Kidney tubule cell (primary cell): Measurements from ENCODE around the gene CREB3L1.

Experiments used
- DNase-seq: peaks from one replicate; pipeline ENCODE4 v3.0.0-alpha.2; 2018; ENCODE audit warnings: low spot score

The CREB3L1 gene

DNA sequence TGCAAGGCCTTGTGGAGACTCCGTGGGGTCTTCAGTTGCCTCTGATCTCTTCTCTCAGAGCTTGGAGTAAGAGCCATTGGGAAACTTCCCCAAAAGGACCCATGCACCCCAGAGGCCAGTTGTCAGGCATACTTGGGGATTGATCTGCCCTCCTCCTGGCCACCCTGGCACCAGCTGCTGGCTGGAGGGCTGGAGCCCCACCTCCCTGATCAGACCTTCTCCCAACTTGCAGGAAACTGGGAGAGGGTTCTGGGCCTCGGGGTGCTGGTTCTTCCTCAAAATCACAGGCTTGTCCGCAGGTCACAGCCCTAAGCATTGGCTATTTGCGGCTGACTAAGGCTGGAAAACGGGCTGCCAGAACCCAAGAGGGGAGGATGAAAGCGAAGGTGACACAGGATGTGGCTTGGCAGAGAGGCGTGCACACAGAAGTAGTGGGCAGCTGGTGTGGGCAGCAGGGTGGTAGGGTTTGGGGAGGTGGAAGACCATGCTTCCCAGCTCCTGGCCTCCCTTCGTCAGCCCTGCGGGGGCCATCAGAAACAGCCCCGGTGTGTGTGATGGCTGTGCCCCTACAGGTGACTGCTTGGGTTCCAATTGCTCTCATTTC is 68.5 kb downstream of the CREB3L1 start:
- no peak for DNase-seq

DNA sequence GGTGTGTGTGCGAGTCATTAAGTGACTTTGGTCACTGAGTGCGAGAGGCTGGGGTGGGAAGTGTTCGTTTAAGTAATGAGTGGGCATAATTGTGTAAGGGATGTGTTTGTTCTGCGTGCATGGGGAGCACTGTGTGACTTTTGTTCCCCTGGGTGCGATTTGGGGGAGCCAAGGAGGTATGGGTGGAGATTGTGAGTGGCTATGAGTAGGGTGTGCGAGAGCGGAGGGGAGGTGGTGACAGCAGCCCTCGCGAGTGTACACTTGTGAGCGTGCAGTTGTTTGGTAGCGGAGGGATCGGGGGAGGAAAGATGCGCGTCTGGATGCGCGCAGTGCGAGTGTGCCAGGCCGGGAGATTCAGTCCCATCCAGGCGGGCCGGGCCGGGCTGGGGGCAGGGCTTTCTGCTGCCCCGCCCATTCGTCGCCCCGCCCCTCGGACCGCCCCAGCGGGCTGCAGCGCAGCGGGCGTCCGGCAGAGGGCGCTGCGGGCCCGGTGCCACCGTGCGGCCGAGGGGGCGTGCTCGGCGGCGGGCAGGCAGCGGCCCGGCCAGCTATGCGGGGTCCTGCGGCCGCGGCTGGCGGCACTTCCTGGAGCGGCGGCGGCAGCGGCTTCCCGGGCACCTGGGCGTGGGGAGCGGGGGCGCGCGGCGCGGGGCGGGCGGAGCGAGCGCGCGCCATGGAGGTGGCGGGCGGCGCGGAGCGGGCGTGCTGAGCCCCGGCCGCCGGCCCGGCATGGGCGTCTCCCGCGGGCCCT is 69.6 kb downstream of the CREB3L1 start, which contains the start of gene DGKZ:
DGKZ (plus strand) TSS at position 578 of the 751 bp plus-strand sequence. CDS start 197 bp downstream, outside the sequence.
- peak; percentile 90 for DNase-seq

DNA sequence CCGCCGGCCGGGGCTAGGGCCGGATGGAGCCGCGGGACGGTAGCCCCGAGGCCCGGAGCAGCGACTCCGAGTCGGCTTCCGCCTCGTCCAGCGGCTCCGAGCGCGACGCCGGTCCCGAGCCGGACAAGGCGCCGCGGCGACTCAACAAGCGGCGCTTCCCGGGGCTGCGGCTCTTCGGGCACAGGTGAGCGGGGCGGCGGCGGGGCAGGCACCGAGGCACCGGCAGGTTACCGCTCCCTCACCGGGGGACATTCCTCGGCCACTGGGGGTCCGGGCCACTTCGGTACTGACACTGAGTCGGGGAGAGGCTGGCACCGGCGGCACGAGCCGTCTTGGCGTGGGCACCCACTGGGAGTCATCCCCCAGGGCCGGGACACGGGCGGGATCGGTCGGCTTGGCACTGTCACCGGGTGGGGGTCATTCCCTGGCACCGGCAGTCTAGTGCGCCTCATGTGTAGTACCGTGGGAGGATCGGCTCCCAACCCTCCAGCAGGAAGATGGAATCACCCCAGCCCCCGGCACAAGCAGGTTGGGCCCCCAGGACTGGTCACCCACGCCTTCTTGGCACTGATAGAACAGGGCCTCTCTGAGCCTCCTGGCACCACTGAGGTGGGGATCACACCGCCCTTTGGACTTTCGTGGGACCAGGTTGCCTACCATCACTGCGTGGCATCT is 70.3 kb downstream of the CREB3L1 start:
- DNase-seq: peak; percentile 20

DNA sequence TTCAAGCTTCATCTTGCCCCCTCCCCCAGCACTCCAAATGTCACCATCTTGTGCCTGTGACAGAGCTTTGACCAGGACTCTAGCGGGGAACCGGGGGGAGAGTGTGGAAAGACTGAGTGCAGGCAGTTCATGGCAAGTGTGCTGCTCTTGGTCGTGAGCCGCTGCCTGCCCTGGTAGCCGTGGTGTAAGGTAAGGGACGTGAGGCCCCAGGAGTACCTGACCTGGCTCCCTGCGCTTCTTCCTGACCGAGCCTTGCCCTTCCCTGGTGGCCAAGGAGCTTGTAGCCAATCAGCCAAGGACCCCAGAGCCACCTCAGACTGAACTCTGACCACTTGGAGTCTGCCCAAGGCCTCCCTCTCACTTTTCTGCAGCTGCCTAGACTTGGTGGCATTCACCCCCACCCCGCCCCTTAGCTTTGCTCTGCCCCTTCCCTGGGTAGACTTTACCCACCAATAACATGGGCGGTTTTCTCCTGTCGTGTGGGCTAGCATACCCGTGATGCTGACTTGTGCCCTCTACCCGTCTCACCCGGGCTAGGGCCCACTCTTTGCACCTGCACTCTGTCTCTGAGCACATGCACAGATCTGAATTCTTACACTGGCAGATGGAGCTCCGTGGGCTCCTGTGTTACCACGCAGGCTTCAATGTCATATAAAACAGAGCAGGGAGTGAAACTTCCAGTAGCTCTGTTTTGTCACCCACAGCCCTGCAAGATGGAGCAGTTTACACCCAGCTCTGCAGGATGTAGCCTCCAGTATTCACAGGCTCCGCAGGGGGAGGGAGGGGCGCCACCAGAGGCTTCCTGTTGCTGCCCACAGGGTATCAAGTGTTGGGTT is 71.3 kb downstream of the CREB3L1 start:
- DNase-seq: no peak

GRCh38 chr11:46350695-46351094 is 73.2 kb downstream of the CREB3L1 start:
- DNase-seq: no peak

- DNase-seq: no peak
Observed at GRCh38 chr11:46351148-46351547, 73.7 kb downstream of the CREB3L1 start.

- DNase-seq: no peak
Observed at GRCh38 chr11:46351606-46352005, 74.1 kb downstream of the CREB3L1 start.

- DNase-seq: peak; percentile 50
Observed at GRCh38 chr11:46352063-46352841, 74.8 kb downstream of the CREB3L1 start.

GRCh38 chr11:46353698-46354097 is 76.2 kb downstream of the CREB3L1 start:
- DNase-seq: no peak

- DNase-seq: peak; percentile 44
Observed at GRCh38 chr11:46356924-46357482, 79.5 kb downstream of the CREB3L1 start.

- peak; percentile 87 for DNase-seq
Observed at GRCh38 chr11:46357483-46357936, 80.0 kb downstream of the CREB3L1 start.

- no peak for DNase-seq
Observed at GRCh38 chr11:46359953-46360352, 82.5 kb downstream of the CREB3L1 start.

- DNase-seq: no peak
Observed at GRCh38 chr11:46360878-46361277, 83.4 kb downstream of the CREB3L1 start.

GRCh38 chr11:46361283-46362155 is 84.1 kb downstream of the CREB3L1 start:
- no peak for DNase-seq

- DNase-seq: no peak
Observed at GRCh38 chr11:46362156-46363030, 84.9 kb downstream of the CREB3L1 start.

- peak; percentile 82 for DNase-seq
Observed at GRCh38 chr11:46363031-46363407, 85.6 kb downstream of the CREB3L1 start.

DNA sequence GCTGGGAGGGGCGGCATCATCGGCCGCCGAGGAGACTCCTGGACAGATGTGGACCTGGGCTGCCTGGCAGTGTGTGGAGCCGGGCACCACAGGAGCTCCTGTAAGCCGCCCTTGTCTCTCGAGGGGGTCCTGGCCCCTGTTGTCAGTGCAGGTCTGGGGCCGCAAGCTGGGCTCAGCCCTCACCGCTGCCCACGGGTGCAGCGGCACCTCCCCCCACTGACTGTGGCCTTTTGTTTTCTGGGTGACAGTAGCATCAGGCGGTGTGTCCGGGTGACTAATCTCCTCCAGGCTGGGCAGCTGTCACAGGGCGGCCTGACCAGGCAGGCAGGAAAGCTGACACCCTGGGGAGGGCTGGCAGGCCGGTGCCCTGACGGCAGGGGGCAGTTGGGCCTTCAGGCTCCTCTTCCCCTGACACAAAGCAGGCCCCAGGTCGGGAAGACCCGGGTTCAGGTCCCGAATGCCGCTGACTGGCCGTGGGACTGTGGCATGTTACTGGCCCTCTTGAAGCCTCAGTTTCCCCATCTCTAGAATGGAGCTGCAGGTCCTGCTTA is 86.1 kb downstream of the CREB3L1 start:
- peak; percentile 64 for DNase-seq

- DNase-seq: no peak
Observed at GRCh38 chr11:46364056-46364455, 86.6 kb downstream of the CREB3L1 start.

DNA sequence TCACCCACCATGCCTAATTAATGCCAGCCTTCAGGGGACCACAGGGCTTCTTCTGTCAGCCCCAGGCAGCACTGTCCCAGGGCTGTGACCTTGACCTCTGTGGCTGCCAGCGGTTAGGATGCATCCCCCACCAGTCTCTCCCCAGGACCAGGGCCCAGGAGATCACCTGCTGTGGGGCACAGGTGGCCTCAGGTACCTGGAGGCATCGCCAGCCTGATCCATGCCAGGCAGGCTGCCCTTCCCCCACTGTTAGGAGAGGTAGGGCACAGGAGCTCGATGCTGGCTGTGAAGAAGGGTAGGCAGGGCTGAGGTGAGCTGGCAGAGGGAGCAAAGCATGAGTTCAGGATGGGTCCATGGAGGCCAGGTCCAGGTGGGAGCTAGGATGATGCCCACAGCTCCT is 87.3 kb downstream of the CREB3L1 start:
- no peak for DNase-seq
